HK-2 (cell line): ENCODE results near the gene MSI2.

ENCODE experiments used
- DNase-seq: peaks from one replicate; pipeline ENCODE4 v3.0.0-alpha.2; 2018; ENCODE audit not compliant: unreplicated experiment

Gene MSI2

DNA sequence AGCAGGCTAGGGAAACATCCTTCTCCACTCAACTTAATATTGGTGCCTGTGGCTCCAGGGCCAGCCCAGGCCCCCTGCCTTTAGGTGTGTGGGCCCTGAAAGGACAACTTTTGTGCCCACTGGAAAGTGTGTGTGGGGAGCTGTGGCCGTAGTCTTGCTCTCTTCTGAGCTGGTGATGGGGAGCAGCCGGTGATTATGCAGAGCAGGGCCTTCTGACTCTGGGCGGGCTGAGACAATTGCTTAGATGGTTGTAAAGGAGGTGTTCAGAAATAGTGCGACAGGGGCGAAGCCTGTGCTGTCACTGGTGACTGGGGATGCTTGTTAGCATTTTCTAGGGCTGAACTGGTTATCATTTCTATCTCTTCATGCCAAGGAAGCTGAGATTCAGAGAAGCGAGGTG is 62.6 kb downstream of the MSI2 start:
- DNase-seq = no peak

GRCh38 chr17:57319806-57320205 is 63.5 kb downstream of the MSI2 start:
- DNase-seq = no peak

GRCh38 chr17:57323391-57323790 is 67.1 kb downstream of the MSI2 start:
- no peak for DNase-seq

DNA sequence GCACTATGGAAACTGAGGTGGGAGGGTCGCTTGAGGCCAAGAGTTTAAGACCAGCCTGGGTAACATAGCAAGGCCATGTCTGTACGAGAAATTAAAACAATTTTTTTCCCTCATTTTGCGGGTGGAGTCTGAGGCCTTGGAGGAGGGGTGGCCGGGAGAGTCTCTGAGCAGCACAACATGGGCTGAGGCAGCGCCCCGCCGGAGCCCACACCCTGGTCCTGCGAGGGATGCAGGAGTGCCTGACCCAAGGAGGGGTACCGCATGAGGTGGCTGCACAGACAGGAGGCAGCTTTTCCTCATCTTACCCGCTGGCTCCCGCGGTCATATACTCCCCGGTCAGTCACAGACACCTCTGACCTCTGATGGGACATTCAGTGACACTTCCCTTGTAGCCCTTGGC is 67.7 kb downstream of the MSI2 start:
- no peak for DNase-seq

- DNase-seq = no peak
Measured at GRCh38 chr17:57324631-57325030, 68.3 kb downstream of the MSI2 start.

GRCh38 chr17:57326336-57326735 is 70.0 kb downstream of the MSI2 start:
- DNase-seq = no peak

DNA sequence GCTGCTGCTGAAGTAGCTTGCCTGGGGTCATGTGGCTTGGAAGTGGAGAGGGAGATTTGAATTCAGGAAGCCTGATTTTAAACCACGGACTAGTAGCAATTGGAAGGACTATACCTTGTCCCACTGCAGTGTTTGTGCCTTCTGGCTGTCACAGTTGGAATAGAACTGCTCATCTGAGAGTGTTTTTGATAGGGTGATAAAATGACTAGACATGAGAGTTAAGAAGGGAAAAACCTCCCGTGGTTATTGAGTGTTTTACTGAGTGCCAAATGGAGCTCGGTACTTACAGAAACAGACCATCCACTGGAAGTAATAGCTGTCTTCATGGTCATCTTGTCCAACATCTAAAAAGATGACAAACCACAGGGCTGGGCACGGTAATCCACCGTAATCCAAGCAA is 70.4 kb downstream of the MSI2 start:
- no peak for DNase-seq

DNA sequence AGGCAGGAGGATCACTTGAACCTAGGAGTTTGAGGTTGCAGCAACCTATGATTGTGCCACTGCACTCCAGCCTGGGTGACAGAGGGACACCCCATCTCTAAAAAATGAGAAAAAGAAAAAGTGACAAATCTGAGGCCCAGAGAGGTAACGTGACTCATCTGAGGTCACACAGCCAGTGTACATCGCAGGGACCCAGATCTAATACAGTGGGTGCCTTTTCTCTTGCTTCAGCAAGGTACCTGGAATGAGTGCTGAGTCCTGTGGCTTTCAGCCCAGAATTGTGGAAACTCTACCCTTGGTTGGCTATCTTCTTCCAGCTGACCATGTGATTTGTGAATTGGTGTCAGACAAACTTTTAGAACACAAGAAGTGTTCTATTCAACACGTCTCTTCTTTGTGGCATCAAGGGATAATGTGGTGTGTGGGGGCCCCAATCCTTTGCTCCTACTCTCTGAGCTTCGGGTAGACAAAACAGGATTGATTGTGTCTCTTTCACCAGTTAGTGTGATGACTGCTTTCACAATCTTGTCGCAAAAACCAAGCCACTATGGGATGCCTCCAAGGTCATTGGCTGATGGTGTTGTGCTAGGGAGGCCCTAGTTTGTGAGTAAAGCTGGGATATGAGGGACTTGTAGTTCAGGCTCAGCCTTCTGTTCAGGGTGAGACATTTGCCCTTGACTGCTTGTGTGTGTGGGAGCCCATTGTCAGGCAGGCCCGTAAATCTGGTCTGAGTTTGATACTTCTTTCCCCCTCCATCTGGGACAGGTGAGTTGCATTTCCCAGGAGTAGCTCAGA is 71.0 kb downstream of the MSI2 start:
- no peak for DNase-seq

DNA sequence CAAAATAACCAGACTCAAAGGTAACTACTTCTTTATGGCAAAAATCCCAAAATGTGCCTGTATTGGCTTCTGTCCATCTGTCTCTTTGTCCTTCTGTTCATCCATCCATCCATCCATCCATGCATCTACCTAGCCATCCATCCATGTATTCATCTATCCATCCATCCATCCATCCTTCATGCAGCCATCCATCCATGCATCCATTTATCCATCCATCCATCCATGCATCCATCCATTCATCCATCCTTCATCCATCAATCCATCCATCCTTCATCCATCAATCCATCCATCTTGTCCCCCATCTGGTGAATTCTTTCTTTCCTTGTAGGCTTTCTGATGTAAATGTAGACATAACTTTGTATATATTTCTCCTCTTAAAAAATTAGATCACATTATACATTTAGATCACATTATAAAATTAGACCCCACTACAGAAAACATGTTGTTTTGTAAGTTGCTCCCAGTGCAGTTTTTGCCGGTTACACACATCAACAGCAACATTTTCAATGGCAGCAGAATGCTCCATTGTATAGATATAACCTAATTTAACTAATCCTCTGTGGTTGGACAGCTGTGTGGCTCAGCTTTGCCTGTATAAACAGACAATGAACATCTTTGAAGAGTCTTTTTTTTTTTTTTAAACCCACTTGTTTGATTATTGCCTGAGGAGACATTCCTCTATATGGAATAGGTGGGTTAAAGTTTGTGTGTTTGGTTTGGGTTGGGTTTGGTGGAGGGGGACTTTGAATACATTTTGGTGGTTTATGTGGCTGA is 72.0 kb downstream of the MSI2 start:
- DNase-seq = no peak

GRCh38 chr17:57329380-57330214 is 73.3 kb downstream of the MSI2 start:
- no peak for DNase-seq

GRCh38 chr17:57330587-57330986 is 74.3 kb downstream of the MSI2 start:
- DNase-seq = no peak

- DNase-seq = no peak
Measured at GRCh38 chr17:57331423-57331822, 75.1 kb downstream of the MSI2 start.

GRCh38 chr17:57332501-57332900 is 76.2 kb downstream of the MSI2 start:
- DNase-seq = no peak

DNA sequence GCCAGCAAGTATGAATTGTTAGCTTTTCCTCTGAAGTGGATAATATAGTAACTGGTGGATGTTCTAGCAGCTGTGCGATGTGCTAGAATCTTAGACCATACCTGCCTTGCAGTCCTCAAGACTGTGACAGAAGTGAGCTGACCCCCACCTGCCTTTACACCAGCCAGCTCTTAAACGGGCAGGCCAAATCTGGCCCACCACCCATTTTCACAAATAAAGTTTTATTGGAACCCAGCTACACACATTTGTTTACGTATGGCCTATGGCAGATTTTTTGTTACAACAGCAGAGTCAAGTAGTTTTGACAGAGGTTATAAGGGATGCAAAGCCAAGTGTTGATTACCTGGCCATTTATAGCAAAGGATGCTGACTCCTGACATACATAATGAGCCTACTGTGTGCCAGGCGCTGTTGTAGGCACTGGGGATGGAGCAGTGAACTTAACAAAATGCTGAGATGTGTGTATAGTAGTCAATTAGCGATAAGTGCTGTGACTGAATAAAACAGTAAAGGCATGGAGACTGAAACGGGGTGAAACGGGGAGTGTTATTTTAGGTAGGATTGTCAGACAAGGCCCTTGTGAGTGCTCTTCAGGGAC is 79.0 kb downstream of the MSI2 start:
- no peak for DNase-seq

DNA sequence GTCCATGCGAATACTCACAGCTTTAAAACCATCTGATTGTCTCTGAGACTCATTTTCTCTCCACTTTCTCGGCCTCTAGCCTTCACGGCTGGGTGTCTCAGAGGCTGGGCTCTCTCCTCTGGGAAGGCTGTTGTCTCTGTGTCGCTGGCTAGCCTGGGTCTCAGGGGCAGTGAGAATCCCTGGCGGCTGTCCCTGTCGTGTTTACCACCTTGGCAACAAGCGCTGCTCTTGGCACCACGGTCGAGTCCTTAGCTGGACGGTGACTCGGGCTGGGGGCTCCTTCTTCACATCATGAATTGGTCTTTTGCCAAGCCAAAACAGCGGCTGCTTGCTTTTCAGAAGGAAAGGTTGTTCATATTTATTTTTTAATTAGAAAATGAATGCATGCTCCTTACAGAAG is 81.1 kb downstream of the MSI2 start:
- no peak for DNase-seq

DNA sequence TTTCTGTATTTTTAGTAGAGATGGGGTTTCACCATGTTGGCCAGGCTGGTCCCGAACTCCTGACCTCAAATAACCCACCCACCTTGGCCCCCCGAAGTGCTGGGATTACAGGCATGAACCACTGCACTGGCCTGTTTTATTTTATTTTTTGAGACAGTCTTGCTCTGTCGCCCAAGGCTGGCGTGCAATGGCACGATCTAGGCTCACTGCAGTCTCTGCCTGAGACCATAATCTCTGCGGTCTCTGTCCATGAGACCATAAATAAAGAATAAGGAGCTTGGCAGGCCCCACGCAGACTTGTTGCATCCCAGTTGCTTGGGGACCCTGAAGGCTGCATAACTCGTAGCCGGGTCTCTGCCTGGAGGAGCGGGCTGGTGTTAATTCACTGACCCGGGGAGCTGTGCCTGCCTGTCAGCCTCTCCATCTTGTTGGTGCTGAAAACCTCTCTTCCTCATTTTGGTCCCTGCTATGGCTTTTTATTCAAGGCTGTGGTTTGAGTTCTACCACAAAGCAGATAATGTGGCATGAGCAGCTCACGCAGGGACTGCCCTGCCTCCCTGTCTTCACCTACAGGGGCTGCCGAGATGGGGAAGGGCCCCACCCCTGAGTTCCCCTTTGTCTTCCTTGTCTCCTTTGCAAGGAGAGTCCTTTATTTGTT is 82.1 kb downstream of the MSI2 start:
- no peak for DNase-seq

DNA sequence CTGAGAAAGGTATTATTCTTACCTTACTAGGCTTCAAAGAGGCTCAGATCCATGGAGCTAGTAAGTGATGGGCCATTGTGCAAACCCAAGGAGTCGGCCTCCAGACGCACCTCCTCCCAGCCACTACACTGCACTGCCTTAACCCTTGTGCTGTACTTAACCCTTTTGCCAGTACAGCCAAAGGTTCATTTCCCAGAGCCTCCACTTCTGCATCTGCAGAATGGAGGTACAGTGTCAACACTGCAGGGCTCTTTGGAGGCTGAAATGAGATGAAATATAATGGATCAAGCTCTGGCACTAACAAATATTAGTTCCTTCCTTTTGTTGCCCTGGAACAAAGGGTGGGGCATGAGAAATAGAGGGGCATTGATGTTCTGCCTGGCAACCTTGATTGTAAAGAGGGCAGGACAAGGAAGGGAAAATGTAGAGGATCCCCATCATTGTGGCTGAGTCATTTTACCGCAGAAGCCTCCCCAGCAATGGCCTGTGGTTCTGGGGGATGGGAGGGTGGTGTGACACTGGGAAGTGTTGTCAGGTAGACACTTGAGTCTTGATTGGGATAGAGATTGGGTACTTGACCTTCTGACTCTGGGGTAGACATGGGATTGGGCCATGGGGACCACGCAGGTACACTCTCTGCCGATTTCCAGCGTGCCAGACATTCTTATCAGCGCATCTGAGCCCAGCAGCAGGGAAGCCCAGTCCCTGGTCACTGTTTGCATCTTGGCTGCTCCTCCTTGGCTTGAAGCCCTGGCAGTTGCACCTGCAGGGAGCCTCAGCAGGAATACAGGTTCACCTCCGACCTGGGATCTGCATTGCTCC is 84.0 kb downstream of the MSI2 start:
- no peak for DNase-seq

DNA sequence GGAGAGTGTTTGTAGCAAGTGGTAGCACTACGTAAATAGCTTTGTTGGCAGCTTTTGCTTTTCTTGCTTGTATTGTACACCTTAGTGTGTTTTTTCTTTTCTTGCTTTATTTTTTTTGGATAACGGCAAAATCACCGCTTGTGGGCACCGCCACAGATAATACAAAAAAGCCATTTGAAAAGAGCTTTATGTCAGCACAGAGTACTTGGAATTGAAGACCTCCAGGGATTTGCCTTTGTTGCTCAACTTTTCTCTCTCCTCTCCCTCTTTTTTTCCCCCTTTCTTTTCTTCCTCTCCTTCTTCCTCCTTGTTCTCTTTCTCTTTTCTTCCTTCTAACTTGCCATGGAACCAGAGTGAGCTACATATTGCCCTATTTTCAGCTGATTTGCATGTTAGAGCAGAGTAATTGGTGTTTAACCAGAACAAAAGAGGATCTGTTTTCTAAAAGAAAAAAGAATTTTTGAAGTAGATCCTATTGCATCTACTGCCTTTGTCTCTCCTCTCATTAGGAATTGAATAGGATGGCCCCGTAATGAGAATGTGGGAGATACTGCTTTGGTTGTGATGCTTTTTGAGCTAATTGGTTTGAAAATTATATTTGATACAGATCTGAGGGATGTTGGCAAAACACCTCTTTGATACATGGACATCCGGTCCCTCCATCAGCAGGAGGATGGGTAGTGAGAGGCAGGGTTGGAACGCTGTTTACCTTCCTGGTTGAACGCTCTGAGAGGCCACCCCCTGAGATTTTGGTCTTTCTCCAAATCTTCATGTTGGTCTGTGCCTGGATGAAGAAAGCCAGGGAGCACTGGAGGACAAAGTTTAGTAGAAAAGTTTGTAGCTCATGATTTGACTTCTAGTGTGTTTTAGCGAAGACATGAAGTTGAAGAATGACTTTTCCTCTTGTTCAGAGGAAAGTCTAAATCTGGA is 85.6 kb downstream of the MSI2 start:
- no peak for DNase-seq

DNA sequence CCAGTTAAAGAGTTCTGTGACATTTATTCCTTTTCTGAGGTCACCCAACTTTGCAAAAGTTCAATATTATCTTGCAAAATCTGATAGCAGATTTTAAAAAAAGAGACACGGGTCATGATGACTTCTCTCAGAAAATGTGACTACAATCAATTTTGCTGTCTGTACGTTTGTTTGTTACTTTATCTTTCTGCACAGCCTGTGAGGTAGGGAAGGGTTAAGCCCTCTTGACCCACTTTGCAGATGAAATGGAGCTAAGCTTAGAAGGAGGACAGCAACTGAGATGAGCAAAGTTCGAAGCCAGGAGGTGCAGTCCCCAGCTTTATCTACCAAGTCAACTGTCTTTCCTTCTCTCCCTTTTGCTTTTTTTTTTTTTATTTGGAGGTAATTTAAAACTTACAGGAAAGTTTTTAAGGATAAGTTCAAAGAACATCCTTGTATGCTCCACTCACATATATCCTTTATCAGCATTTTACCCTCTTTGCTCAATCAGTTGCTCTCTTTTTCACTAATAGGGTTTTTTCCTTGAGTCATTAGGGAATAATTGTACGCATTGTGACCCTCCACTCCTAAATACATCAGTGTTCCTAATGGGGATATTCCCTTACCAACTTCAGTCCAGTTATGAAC is 86.8 kb downstream of the MSI2 start:
- no peak for DNase-seq
